ENCODE measurements around the gene BAZ2B. TPM values are rescaled to one million over a fixed set of nuclear protein-coding genes. Genes with fewer than 3 reads are reported as not detected.

BAZ2B gene
- total RNA-seq, 4 donors from 2014 or later, result 94.5 to 237 (median 145) TPM

- no peaks in the 10 kb centered on the region for H3K27me3 ChIP-seq
- no peaks in the 10 kb centered on the region for H3K4me1 ChIP-seq
- no peak overlapping the region for H3K27ac ChIP-seq
- no peak for TF ChIP-seq POLR2A (IDR thresholded peaks at IDR 0.05)
- TF ChIP-seq CTCF (IDR thresholded peaks at IDR 0.05), result no peak
- intact Hi-C loops (cut with DNase I; ENCODE audit: low total_unique reads), result no loop called here
- no peak for DNase-seq
- no peak overlapping the region for H3K4me3 ChIP-seq
- no peaks in the 10 kb centered on the region for H3K36me3 ChIP-seq
- no peaks in the 10 kb centered on the region for H3K9me3 ChIP-seq
Measured at GRCh38 chr2:159497847-159498246, 118.5 kb downstream of the BAZ2B start.

- H3K4me1 ChIP-seq, result no peaks in the 10 kb centered on the region
- TF ChIP-seq CTCF (IDR thresholded peaks at IDR 0.05) (no peak), POLR2A (IDR thresholded peaks at IDR 0.05) (no peak)
- DNase-seq, result no peak
- intact Hi-C loops (cut with DNase I; ENCODE audit: low total_unique reads), result no loop called here
- H3K27ac ChIP-seq, result peak overlapping the region in 1 of 2 donors; percentile 30
- no peaks in the 10 kb centered on the region for H3K36me3 ChIP-seq
- no peak overlapping the region for H3K4me3 ChIP-seq
- H3K27me3 ChIP-seq, result no peaks in the 10 kb centered on the region
- no peaks in the 10 kb centered on the region for H3K9me3 ChIP-seq
Measured at GRCh38 chr2:159497256-159497655, 119.1 kb downstream of the BAZ2B start.

GRCh38 chr2:159489476-159489875 is 126.9 kb downstream of the BAZ2B start:
- Histone ChIP-seq H3K9me3 (no peaks in the 10 kb centered on the region), H3K27me3 (no peaks in the 10 kb centered on the region), H3K4me1 (no peaks in the 10 kb centered on the region), H3K36me3 (no peaks in the 10 kb centered on the region), H3K27ac (no peak overlapping the region), H3K4me3 (no peak overlapping the region)
- no peak for TF ChIP-seq CTCF (IDR thresholded peaks at IDR 0.05)
- TF ChIP-seq POLR2A (IDR thresholded peaks at IDR 0.05), result no peak
- DNase-seq, result no peak
- intact Hi-C loops (cut with DNase I; ENCODE audit: low total_unique reads), result no loop called here

- no peaks in the 10 kb centered on the region for H3K36me3 ChIP-seq
- no peak for DNase-seq
- intact Hi-C loops (cut with DNase I; ENCODE audit: low total_unique reads), result no loop called here
- no peak overlapping the region for H3K27ac ChIP-seq
- no peaks in the 10 kb centered on the region for H3K27me3 ChIP-seq
- no peak for TF ChIP-seq POLR2A (IDR thresholded peaks at IDR 0.05)
- no peak for TF ChIP-seq CTCF (IDR thresholded peaks at IDR 0.05)
- H3K4me3 ChIP-seq, result no peak overlapping the region
- no peaks in the 10 kb centered on the region for H3K4me1 ChIP-seq
- no peaks in the 10 kb centered on the region for H3K9me3 ChIP-seq
Measured at GRCh38 chr2:159484532-159484931, 131.8 kb downstream of the BAZ2B start.

GRCh38 chr2:159476329-159476728 is 140.0 kb downstream of the BAZ2B start:
- H3K27me3 ChIP-seq, result no peaks in the 10 kb centered on the region
- H3K4me3 ChIP-seq, result no peak overlapping the region
- no peak overlapping the region for H3K27ac ChIP-seq
- H3K36me3 ChIP-seq, result no peaks in the 10 kb centered on the region
- H3K9me3 ChIP-seq, result no peaks in the 10 kb centered on the region
- no peak for DNase-seq
- H3K4me1 ChIP-seq, result no peaks in the 10 kb centered on the region
- intact Hi-C loops (cut with DNase I; ENCODE audit: low total_unique reads), result no loop called here
- no peak for TF ChIP-seq POLR2A (IDR thresholded peaks at IDR 0.05)
- no peak for TF ChIP-seq CTCF (IDR thresholded peaks at IDR 0.05)
